NB4 (cell line): ENCODE results near the gene GLO1.

Source experiments
- DNase-seq: peaks from one replicate; pipeline ENCODE4 v3.0.0; 2010; ENCODE audit warnings: low read depth
- H3K4me3 ChIP-seq: one replicate; pipeline ENCODE4 v1.5.1; 2011; ENCODE audit warnings: mild to moderate bottlenecking, low read depth, low read length, moderate library complexity
- CTCF ChIP-seq: IDR thresholded peaks from one replicate; pipeline ENCODE4 v1.5.1; 2012; ENCODE audit warnings: low read depth, low read length
- MAX ChIP-seq: IDR thresholded peaks from 2 replicates; pipeline ENCODE4 v1.6.1; 2011; ENCODE audit warnings: low read depth, low read length
- MYC ChIP-seq: IDR thresholded peaks from 2 replicates; pipeline ENCODE4 v1.6.1; 2011; ENCODE audit warnings: low read depth, low read length
- POLR2A ChIP-seq: IDR thresholded peaks from 2 replicates; pipeline ENCODE4 v1.6.1; 2011; ENCODE audit warnings: mild to moderate bottlenecking; ENCODE audit not compliant: insufficient read length; ENCODE audit errors: extremely low read depth

Gene GLO1

GRCh38 chr6:38714239-38715015 is 11.5 kb upstream of the GLO1 start:
- TF ChIP-seq CTCF: no peak
- no peak for TF ChIP-seq MYC
- no peak for TF ChIP-seq POLR2A
- TF ChIP-seq MAX: no peak
- DNase-seq: no peak
- H3K4me3 ChIP-seq: no peak overlapping the region

- peak; percentile 83 for DNase-seq
- TF ChIP-seq POLR2A: no peak
- TF ChIP-seq CTCF: no peak
- TF ChIP-seq MAX: no peak
- no peak for TF ChIP-seq MYC
Observed at GRCh38 chr6:38713812-38714211, 10.9 kb upstream of the GLO1 start.

GRCh38 chr6:38708496-38708895 is 5.6 kb upstream of the GLO1 start:
- no peak overlapping the region for H3K4me3 ChIP-seq
- no peak for TF ChIP-seq POLR2A
- no peak for TF ChIP-seq MYC
- no peak for TF ChIP-seq MAX
- no peak for TF ChIP-seq CTCF
- no peak for DNase-seq

More at GRCh38 chr6:38713812-38714211, 10.9 kb upstream of the GLO1 start:
- H3K4me3 ChIP-seq: no peak overlapping the region

GRCh38 chr6:38705924-38706323 is 3.0 kb upstream of the GLO1 start:
- TF ChIP-seq CTCF: no peak
- no peak for TF ChIP-seq MYC
- no peak for TF ChIP-seq MAX
- no peak for TF ChIP-seq POLR2A
- no peak for DNase-seq
- H3K4me3 ChIP-seq: no peak overlapping the region

GRCh38 chr6:38703949-38704590 is 1.1 kb upstream of the GLO1 start:
- H3K4me3 ChIP-seq: no peak overlapping the region
- no peak for DNase-seq
- TF ChIP-seq MYC (no peak), POLR2A (no peak), MAX (no peak), CTCF (no peak)
